ENCODE results near the gene ARHGAP33. TPM values are rescaled to one million over a fixed set of nuclear protein-coding genes. Genes with fewer than 3 reads are reported as not detected.

The ARHGAP33 gene
- total and polyA plus RNA-seq, 2 of the 4 experiments (the other 2 are of a cell fraction), result 0.72 to 11.9 TPM

DNA sequence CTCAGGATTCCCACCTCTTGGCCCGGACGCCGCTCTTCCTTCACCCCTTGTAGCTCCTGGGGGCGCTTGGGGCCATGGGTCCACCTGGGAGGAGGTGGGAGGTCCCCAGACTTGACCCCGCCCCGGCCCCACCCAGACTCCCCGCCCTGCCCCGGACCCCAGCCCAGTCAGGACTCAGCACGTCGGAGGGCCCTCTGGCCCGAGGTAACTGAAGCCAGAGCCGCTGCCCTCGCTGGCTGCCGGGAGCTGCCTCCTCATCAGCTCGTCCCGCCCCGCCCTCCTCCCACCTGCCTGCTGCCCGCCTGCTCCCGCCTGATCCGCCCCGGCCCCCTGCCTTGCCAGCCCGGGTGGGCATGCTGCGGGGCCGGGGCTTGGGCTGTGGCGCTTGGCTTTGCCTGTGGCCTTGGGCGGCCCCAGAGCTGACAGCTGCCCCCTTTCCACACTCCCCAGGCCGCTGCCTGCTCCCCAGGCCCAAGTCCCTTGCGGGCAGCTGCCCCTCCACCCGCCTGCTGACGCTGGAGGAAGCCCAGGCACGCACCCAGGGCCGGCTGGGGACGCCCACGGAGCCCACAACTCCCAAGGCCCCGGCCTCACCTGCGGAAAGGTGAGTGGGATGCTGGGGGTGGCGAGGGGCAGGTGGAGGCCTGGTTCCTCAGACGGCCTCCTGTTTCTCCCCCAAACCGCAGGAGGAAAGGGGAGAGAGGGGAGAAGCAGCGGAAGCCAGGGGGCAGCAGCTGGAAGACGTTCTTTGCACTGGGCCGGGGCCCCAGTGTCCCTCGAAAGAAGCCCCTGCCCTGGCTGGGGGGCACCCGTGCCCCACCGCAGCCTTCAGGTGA is 9.4 kb downstream of the ARHGAP33 start:
- H3K23ac ChIP-seq (ENCODE audit: low read depth, low read length), result no peak overlapping the region
- H3K79me1 ChIP-seq (ENCODE audit: low read depth in 1 of 2, low read length in 2 of 2), result no peaks in the 10 kb centered on the region
- H3K14ac ChIP-seq (replicated peaks; ENCODE audit: low read depth, low read length), result no peak overlapping the region
- no peak overlapping the region for H3K4ac ChIP-seq (ENCODE audit: low read depth, low read length)
- dilution Hi-C loops (cut with HindIII; ENCODE audit: low sequenced_read_pairs, unreplicated experiment) (no loop called here), in situ Hi-C loops (cut with MboI; ENCODE audit: low sequenced_read_pairs) (no loop called here), intact Hi-C loops (cut with micrococcal nuclease) (no loop called here)
- H3K9me3 ChIP-seq (ENCODE audit: control insufficient read depth, insufficient read depth, low read length), result no peaks in the 10 kb centered on the region
- no peak overlapping the region for H3K18ac ChIP-seq (ENCODE audit: low read depth, low read length)
- no peaks in the 10 kb centered on the region for H4K20me1 ChIP-seq (ENCODE audit: insufficient read depth, low read length)
- no peak overlapping the region for H3K9ac ChIP-seq (ENCODE audit: low read depth, low read length)
- H3K4me3 ChIP-seq (ENCODE audit: insufficient read depth, low read depth, low read length), result no peak overlapping the region
- WGBS, 2 experiments (ENCODE audit: extremely low coverage in 2 of 2, insufficient read length in 1 of 2), result 79% methylated on average over 5 of the region's 45 CpGs; no CpG with 5 or more reads in 1 of the 2 experiments
- H2BK20ac ChIP-seq (ENCODE audit: low read depth, low read length), result no peak overlapping the region
- TF ChIP-seq MAFK (IDR thresholded peaks at IDR 0.05; ENCODE audit: low read depth, low read length) (no peak), POLR2A (IDR thresholded peaks at IDR 0.05; ENCODE audit: low read depth, low read length) (no peak), RFX5 (IDR thresholded peaks at IDR 0.05; ENCODE audit: low read depth, low read length) (no peak), RCOR1 (IDR thresholded peaks at IDR 0.05; ENCODE audit: insufficient replicate concordance, low read length) (no peak), USF2 (IDR thresholded peaks at IDR 0.05; ENCODE audit: low read depth, low read length) (no peak), NFE2L2 (IDR thresholded peaks at IDR 0.05; ENCODE audit: low read depth, low read length) (no peak), SMC3 (IDR thresholded peaks at IDR 0.05; ENCODE audit: low read depth, low read length) (no peak), BHLHE40 (IDR thresholded peaks at IDR 0.05; ENCODE audit: low read depth, low read length) (no peak), MAZ (IDR thresholded peaks at IDR 0.05; ENCODE audit: borderline replicate concordance, low read depth, low read length) (no peak), CHD1 (IDR thresholded peaks at IDR 0.05; ENCODE audit: low read depth, low read length) (no peak), CEBPB (IDR thresholded peaks at IDR 0.05; ENCODE audit: low read depth, low read length) (no peak), MXI1 (IDR thresholded peaks at IDR 0.05; ENCODE audit: borderline replicate concordance, low read depth, low read length) (no peak), ELK1 (IDR thresholded peaks at IDR 0.05; ENCODE audit: borderline replicate concordance, low read depth, low read length) (no peak), FOS (IDR thresholded peaks at IDR 0.05; ENCODE audit: low read depth, low read length) (no peak), RAD21 (IDR thresholded peaks at IDR 0.05; ENCODE audit: low read length) (no peak)
- TF ChIP-seq, protein P1, sequence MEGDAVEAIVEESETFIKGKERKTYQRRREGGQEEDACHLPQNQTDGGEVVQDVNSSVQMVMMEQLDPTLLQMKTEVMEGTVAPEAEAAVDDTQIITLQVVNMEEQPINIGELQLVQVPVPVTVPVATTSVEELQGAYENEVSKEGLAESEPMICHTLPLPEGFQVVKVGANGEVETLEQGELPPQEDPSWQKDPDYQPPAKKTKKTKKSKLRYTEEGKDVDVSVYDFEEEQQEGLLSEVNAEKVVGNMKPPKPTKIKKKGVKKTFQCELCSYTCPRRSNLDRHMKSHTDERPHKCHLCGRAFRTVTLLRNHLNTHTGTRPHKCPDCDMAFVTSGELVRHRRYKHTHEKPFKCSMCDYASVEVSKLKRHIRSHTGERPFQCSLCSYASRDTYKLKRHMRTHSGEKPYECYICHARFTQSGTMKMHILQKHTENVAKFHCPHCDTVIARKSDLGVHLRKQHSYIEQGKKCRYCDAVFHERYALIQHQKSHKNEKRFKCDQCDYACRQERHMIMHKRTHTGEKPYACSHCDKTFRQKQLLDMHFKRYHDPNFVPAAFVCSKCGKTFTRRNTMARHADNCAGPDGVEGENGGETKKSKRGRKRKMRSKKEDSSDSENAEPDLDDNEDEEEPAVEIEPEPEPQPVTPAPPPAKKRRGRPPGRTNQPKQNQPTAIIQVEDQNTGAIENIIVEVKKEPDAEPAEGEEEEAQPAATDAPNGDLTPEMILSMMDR (conservative IDR thresholded peaks at IDR 0.05; ENCODE audit: low read depth, low read length), result no peak
- CTCF ChIA-PET, result no interaction called here
- H2AK5ac ChIP-seq (ENCODE audit: low read depth, low read length), result no peak overlapping the region
- H2BK15ac ChIP-seq (ENCODE audit: low read depth, low read length), result no peak overlapping the region
- H4K8ac ChIP-seq (ENCODE audit: low read depth in 2 of 2, low read length in 2 of 2), result no peak overlapping the region
- H3K4me1 ChIP-seq (ENCODE audit: control insufficient read depth, insufficient read depth, low read length), result no peaks in the 10 kb centered on the region
- no peaks in the 10 kb centered on the region for H3K27me3 ChIP-seq (ENCODE audit: control insufficient read depth, insufficient read depth, low read length)
- POLR2A ChIA-PET (ENCODE audit: unreplicated experiment), result no interaction called here
- no peak overlapping the region for H3K4me2 ChIP-seq (ENCODE audit: low read depth, low read length)
- H2BK120ac ChIP-seq (ENCODE audit: low read depth, low read length), result no peak overlapping the region
- no peak overlapping the region for H3K27ac ChIP-seq (ENCODE audit: insufficient read depth, low read length)
- DNase-seq, result no peak
- ATAC-seq (ENCODE audit: low read depth), result no peak
- H2AK9ac ChIP-seq (replicated peaks; ENCODE audit: low read depth, low read length, poor library complexity), result no peak overlapping the region
- peaks cover 14% of the 10 kb centered on the region for H3K36me3 ChIP-seq (ENCODE audit: control insufficient read depth, insufficient read depth, low read length)
- H3K9me1 ChIP-seq (ENCODE audit: insufficient read depth, low read length), result no peaks in the 10 kb centered on the region
- H3K56ac ChIP-seq (ENCODE audit: extremely low read depth, insufficient read depth, low read length), result no peak overlapping the region
- H4K5ac ChIP-seq (ENCODE audit: low read depth, low read length), result no peak overlapping the region
- H2AFZ ChIP-seq (replicated peaks; ENCODE audit: low read length, poor library complexity), result no peak overlapping the region
- BruUV-seq (replicated peaks), result no TSS peak
- no peak overlapping the region for H2BK5ac ChIP-seq (ENCODE audit: low read depth, low read length, poor library complexity, severe bottlenecking)
- H4K91ac ChIP-seq (ENCODE audit: insufficient read depth, low read depth, low read length), result no peak overlapping the region

Data from IMR-90 (cell line).